Stimulated activated CD4-positive, alpha-beta T cell treated with anti-CD3 and anti-CD28 coated beads, Interleukin-2, amount 100 ng/mL, for 48 hours (primary cell): ENCODE measurements around the gene IFT25.

Experiments
- DNase-seq, 2 donors: peaks; one replicate each; pipeline ENCODE4 v3.0.0-alpha.2; 2020

Gene IFT25

GRCh38 chr1:53956308-53957168 is 11.0 kb upstream of the IFT25 start:
- DNase-seq, result no peak

- no peak for DNase-seq
Measured at GRCh38 chr1:53954128-53954527, 8.6 kb upstream of the IFT25 start.

DNA sequence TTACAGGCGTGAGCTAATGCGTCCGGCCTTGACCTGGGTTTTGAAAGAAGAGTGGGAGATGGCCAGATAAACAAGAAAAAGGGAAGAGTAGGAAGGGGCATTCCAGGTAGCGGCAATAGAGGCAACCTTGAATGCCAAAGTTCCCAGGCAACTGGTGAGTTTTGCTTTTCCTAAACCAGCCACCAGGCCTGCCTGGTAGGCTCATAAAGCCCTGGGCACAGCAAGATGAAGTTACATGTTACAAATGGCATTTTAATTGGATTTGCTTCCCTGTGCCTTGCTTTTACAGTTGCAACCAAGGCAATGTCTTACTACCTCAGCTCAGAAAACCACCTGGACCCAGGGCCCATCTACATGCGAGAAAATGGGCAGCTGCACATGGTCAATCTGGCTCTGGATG is 6.2 kb upstream of the IFT25 start:
- DNase-seq, result no peak

- DNase-seq, result peak in 1 of 2 donors; percentile 15
Measured at GRCh38 chr1:53949023-53949990, 3.8 kb upstream of the IFT25 start.

DNA sequence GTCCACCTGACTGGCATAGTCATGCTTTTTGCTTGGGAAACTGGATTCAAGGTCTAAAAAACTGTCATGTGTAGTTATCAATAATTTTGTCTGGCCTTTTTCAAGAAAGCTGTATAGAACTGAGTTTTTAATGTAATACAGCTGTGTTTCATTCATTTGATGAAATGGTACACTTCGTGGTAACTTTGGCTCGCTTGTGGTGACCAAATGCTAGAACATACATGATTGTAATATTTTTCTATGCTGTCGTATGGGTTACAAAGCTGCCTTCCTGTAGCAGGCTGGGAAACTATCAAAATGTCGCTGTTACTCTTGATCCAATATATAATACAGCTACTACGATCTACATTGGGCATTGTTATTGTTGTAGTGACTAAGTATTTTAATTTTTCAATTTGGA is 2.8 kb upstream of the IFT25 start:
- no peak for DNase-seq

DNA sequence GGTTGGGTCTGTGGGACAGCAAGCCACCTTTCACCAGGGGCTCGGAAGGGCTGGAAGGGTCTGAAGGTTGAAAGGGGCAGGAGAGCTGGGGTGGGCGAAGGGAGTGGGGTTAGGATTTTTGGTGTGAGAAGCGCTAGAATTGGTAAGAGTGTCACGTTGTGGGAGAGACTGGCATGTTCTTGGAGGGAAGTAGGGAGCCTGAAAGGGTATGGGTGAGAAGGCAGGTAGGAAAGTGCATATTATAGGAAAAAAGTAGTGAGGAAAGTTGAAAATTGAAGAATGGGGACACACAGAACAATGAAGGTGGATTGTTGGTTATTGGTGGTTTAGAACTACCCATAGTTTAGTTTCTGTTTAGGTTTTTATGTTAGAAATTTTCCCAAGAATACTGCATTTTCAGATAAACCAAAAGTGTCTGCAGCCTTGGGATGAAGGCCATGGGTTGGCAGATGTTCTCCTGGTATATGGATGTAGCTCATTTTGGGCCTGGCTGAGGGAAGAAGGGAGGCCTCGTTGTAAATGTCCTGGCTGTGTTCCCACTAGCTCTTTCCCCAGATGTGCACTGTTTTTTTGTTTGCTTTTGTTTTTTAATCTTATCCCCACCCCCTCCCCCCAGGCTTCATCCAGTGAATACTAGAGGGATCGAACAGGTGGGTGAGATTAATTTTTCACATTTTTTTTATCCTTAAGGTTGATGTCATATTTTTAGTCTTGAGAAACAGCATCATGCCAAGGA is 1.8 kb upstream of the IFT25 start:
- no peak for DNase-seq

DNA sequence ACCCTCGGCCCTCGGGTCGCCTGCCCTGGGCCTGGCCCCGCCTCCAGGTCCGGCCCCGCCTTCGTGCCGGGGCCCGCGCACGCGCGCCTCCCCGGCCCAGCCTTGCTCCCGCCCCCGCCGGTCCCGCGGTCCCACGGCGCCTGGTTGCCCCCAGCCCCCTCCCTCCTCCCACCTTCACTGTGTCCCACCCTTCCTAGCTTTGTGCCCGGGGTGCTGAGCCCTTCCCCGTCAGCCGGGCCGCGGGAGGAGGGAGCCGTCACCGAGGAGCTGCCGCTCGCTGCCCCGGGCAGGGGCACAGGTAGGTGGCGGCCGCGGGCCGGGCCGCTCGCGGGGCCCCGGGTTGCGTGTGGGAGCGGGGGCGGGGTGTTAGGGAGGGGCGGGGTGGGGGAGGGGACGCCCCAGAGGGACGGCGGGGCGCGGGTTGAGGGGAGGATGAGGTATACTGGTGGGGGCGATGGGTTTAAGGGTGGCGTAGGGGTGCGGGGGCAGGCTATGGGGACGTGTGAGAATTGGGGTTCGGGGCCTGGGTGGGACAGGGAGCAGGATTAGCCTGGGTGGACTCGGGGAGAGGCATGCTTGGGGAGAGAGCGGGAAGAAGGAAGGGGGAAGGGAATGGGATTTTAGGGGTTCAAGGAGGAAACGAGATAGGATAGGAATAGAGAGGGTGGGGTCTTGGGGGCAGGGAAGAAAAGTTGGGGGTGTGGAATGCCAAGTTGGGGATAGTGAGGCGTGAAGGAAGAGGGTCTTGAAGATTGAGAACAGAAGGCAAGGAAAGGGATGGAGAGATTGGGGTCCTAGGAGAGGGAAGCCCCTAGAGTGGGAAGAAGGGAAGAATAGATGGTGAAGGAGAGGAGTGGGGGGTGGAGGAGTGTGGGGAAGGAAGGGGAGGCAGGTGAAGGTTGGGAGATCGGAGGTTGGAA is 1.0 kb upstream of the IFT25 start, which contains the start of gene LRRC42:
LRRC42 (plus strand) TSS at position 99 of the 920 bp plus-strand sequence. CDS start 5,650 bp downstream, outside the sequence.
- DNase-seq, result peak in 1 of 2 donors; percentile 64

- DNase-seq, result no peak
Measured at GRCh38 chr1:53945183-53945432, 391 bp downstream of the IFT25 start.

GRCh38 chr1:53944469-53945182 is 873 bp downstream of the IFT25 start:
- DNase-seq, result no peak

DNA sequence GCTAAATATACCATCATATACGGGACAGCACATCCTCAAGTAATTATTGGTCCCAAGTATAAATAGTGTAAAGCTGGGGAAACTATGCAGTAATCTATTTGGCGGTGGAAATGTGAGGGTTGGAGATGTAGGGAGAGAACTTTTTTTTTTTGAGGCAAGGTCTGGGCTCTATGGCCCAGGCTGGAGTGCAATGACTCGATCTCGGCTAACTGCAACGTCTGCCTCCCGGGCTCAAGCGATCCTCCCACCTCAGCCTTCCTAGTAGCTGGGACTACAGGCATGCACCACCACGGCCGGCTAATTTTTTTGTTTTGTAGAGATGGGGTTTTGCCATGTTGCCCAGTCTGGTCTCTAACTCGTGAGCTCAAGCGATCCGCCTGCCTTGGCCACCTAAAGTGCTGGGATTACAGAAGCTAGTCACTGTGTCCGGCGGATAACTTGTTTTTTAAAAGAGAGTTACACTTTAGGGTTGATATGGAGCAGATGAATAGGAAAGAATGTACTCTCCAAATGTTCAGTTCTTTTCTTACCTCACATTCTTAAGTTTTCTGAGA is 1.9 kb downstream of the IFT25 start:
- no peak for DNase-seq

- DNase-seq, result no peak
Measured at GRCh38 chr1:53943090-53943489, 2.4 kb downstream of the IFT25 start.

DNA sequence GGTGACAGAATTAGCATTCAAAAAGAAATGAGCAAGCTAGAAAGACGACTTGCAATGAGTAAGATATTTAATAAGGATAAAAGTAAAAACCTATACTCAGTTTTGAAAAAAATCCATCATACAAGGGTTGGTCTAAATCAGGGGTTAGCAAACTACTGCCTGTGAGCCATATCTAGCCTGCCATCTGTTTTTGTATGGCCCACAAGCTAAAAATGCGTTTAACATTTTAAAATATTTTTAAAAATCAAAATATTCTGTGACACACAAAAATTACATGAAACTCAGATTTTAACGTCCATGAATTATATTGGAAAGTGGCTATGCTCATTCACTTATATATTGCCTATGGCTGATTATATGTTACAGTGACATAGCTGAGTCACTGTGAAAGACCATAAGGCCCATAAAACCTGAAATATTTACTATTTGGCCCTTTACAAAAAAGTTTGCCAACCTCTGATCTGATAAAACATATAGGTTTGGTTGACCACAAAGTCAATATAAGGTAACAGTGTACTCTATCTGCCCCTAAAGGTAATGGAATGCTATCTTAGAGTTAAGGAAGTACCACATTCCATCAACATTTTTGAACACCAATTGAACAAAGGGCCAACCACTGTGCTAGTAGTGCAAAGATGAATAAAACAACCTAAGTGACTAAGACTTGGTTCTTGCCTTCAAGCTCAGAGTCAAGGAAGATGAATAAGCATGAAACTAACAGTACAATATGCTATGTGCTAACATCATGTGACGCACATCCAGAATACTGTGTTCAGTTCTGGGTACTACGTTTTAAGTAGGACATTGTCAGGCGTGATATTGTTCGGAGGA is 3.2 kb downstream of the IFT25 start:
- DNase-seq, result no peak

GRCh38 chr1:53938136-53938830 is 7.2 kb downstream of the IFT25 start:
- DNase-seq, result no peak

DNA sequence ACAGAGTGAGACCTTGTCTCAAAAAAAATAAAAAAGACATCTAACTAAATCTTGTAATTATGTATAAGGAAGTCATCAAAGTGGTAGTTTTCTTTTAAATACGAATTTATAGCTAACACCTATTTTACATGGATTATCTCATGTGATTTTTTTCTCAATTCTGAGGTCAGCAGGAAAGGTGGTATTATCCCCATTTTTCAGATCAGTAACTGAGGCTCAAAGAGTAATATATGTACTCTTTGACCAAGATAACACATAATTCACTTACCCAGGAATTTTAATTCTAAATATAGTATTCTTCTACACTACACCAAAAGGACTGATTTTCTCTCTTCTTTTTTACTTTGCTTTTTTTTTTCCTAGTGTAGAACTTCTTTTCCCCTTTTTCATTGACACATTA is 9.1 kb downstream of the IFT25 start:
- DNase-seq, result no peak

- DNase-seq, result no peak
Measured at GRCh38 chr1:53934170-53934765, 11.2 kb downstream of the IFT25 start.

- DNase-seq, result no peak
Measured at GRCh38 chr1:53931523-53931922, 14.0 kb downstream of the IFT25 start.

GRCh38 chr1:53930932-53931331 is 14.6 kb downstream of the IFT25 start:
- DNase-seq, result no peak

DNA sequence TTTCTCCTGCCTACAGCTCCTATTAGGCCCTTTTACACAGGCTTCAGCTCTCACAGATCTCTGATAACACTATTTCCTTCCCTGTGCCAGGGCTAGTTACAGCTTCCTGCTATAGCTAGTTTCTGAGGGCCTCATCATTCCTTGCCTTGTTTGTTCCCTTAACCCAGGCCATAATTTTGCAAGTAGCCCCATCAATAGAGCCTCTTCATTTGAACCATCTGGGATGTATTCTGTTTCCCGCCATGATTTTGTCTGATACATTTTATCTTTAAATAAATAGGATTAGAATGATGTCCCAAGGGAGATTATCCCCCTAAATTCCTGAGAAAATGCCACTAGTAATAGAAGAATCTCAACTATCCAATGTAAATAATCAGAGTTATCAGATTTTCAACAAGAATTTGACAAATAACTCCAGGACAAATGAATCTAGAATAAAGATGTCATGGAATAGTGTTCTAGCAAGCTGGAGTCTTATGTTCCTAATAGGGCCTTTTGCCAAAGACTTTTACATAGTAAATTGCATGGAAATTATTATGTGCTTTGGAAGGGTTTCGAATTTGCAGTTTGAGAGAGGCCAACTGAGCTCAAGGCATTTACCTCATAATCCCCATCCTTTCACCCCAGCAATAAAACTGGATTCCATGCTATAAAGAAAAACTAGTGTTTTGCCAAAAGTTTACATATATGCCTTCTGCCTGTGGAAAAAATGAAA is 16.1 kb downstream of the IFT25 start:
- no peak for DNase-seq
